Hypothalamus (tissue), 51 donors: ENCODE results near the gene HOXD11.

ENCODE experiments used
- DNase-seq, 51 donors: peaks; one replicate each; lab custom pipeline; 2025; lab: John Stamatoyannopoulos, UW

Gene HOXD11

DNA sequence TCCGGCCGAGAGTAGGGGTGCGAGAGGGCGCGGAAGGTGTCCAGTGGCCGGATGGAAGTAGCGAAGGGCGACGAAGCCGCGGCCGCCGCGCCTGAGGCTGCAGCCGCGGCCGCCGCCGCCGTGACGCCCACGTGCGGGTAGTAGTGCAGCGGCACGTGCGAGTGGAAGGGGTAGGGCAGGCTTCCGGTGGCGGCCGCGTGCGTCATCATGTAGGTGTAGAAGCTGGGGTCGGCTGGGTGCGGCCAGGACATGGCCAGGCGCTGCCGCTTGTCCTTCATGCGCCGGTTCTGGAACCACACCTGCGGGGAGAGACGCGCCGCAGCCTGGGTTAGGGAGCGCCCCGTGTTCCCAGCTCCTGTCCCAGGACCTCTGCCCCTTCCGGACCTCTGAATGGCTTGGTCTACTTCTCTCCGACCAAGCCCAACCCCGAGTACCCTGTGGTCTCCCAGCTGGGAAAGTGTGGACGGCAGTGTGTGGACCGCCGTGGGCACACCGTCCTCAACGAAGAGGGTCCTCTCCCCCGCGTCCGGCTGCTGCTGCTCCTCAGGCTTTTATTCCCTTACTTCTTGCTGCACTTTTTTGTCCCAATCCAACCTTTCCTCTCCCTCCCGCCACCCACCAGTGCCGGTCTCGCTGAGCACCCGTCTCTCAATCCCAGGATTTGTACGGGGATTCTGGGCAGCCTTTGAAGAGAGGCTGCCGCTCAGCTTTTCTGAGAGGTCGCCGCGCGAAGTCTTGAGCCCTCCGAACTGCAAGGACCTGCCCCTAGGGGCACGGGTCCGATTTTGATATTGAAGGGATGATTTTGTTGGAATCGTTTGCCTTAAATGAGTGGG, 26.3 kb upstream of the HOXD11 start:
- no peak for DNase-seq

DNA sequence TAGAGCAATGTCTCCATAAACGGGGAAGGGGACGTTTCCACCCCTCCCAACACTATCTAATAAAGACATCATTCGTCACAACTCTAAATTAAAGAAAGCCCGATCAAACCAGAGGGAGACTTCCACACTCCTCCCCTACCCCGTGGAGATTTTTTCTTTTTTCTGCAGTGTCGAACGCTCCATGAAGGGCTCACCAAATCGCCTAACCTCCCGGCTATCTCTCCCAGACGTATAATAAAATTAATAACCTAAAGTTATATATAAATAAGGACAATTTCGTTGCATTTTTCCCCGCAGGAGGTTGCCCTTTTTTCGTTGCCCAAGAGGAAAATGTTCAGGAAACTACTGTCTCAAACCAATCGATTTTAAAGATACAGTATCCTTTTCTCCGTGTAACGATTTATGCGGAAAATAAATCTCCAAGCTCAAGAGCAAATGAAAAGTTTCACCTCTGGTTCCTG, 25.7 kb upstream of the HOXD11 start:
- no peak for DNase-seq

DNA sequence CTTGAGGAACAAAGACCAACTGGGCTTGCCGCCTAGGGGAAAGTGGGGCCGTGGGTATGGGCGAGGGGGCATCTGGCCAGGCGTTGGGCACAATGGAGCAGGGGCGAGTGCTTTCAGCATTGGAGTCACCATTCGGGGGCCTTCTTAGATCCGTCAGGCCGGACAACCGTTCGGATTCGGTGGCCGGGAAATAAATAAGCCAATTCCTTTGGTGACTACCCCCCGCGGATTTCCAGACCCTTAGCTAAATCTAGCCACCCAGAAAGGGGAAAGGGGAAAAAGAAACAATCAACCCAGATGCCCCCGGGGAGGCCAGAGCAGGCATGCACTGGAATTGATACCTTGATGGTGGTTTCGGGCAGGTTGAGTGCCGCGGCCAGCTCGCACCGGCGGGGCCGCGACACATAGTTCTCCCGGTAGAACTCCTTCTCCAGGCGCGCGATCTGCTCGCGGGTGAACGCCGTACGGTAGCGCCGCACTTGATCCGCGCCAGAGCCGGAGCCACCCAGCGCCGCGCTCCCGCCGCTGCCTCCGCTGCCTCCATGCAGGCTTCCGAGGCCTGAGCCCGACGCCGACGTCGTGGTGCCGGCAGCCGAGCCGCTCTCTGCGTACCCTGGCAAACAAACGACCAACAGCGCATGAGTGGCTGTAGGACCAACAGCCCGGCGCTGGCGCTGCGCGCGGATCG, 25.1 kb upstream of the HOXD11 start:
- no peak for DNase-seq

DNA sequence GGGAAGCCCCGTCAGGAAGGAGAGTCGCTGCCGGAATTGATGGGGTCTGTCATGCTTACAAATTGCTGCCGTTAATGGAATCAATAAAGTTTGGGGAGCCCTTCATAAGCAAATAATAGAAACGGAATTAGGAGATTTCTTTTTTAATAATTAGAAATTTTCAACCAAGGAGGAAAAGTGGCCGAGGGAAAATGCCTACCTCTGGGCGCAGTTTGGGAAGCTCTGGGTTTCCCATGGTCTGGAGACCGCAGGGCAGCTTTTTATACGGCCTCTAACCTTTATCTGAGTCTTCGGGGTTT, 24.6 kb upstream of the HOXD11 start:
- DNase-seq, result no peak

- DNase-seq, result no peak
Observed at GRCh38 chr2:176082824-176083751, 24.0 kb upstream of the HOXD11 start.

DNA sequence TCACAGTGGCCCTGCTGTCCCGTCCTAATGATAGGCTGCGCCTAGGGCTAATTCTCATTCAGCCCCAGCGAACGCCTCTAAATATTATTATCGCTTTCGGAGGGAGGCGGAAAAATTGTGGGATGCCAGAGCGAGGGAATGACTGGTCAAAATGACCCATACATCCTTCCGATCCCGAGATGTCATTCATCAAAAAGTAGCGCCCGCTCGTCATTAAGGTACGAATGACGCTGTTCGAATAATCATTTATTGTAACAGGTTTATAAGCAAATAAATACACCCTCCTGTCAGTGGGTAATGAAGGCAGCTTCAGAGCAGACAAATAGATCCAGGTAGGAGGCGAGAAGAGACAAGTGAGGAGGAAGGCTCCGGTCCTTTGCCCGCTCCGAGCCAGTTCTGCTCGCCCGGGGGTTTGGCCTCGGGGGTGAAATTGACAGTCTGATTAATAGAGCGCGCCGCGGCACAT, 23.3 kb upstream of the HOXD11 start, which contains the start of gene EVX2:
TSS of gene EVX2 (minus strand) at position 167 of the 466 bp plus-strand sequence. CDS start 186 bp downstream, outside the sequence.
- DNase-seq, result no peak

DNA sequence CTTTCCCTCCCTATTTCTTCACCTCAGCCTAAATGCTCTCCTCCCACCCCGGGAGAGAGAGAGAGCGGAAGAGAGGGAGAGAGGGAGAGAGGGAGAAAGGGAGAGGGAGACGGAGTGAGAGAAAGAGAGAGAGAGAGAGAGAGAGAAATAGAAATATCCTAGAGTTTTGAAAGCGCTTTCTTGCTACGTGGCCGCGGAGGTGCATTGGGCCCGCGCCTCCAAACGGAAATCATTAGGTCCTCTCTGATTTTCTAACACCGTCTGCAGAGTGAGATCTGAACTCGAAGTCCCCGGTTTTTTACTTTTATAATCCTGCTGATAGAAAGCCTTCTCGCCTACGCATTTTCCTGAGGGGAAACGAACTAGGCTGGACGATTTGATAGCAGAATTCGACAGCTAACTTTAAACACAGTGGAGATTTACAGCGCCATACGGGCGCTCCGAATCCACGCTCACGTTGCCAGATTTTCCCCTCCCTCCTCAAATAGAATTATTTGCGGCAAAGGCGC, 22.4 kb upstream of the HOXD11 start:
- DNase-seq, result no peak

GRCh38 chr2:176085120-176085788, 21.8 kb upstream of the HOXD11 start:
- DNase-seq, result no peak

DNA sequence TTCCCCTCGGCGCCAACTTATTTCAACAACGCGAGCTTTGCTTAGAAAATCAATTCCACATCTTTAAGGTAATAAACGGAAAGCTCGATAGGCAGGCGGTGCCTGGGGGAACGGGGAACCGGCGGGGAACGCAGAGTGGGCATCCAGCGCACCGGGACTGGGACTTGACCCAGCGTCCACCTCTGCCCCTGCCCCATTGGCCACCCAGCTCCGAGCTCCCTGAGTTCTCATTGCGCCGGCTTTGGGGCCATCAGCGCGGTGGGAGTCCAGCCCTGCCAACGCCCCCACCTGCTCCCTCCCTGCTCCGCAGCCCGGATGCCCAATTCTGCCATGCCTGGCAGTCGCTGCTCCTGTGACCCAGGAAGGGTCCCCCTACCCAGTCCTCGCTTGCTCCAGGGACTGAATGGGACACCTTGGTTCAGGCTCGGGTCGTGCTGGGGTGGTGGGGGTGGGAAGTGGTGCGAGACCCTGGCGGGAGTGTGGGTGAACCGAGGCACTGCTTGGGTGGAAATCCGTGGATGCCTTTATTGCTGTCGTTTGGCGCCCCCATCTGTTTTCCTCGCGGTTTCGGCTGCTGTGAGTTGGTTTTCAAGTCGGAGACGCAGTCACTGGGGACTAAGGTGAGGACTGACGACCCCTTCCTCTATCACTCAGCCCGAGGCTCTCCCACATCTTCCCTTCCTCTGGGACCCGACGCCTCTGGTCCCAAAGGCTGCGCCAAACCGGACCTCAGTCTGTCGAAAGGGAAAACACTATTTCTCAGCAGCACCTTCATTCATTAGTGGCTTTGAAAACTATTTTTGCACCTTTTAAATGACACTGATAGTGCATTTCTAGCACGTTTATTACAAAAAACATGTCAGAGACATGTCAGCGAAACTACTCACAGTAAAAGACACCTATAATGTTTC, 21.0 kb upstream of the HOXD11 start:
- DNase-seq, result peak in 30 of 51 donors; percentile 2 to 67 (median 19)

DNA sequence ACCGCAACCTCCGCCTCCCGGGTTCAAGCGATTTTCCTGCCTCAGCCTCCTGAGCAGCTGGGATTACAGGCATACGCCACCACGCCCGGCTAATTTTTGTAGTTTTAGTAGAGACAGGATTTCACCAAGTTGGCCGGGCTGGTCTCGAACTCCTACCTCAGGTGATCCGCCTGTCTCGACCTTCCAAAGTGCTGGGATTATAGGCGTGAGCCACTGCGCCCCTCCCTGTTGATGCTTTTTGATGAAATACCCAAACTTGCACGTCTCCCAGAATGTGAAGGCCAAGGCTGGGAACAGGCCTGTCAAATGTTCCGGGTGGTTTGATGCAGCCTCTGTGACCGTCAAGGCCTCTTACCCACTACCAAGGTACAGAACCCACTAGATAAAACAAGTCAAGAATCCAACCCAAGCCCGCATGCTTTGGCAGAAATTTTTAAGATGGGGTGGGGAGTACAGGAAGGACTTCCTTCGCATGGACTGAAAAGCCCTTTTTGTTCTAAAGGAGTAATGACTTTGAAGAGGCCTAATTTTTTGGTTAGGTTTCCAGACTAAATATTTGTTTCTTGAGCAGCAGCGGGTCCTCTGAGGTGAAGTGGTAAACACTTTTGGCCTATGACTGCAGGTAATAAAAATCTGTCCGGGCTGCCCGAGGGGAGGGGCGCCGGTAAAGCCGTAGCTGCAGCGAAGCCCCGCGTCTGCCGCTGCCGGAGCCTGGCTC, 19.6 kb upstream of the HOXD11 start:
- no peak for DNase-seq

DNA sequence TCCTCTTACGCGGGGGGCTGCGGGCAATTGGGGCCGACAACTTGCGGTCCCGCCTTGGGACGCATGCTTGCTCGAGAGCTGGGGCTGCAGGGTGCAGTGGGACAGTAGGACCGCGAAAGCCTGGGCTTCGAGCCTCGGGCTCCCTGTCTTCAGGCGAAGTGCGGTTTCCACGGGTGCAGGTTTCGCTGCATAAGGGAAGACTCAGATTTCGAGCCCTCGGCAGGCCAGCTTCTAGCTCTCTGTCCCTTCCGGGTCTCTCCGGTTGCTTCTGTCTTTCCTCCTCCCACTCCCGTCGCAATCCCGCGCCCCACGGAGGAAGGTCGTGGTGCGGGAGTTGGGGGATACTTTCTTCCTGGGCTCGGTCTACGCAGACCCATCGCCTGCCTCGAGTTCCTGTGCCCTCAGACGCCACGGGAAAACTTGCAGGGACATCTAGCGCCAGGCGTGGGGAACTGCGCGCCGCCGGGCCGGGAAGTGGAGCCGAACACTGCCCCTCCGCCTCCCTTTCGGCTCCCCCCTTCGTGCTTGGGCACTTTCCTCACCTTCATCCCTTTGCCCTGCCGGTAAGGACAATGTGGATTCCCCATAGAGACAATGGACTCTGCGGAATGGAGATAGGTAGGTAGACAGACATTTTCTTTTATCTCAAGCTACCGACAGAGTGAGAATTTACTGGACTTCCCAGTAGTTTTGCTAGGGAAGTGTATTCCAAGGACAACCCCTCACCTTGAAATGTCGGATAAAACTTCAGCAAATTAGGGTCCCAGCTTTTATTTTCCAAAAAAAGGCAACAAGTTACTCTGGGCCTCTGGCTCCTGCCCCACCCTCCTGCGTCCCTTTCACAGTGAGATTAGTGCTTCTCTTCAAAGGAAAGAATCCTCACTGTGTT, 18.8 kb upstream of the HOXD11 start:
- DNase-seq, result peak in 26 of 51 donors; percentile 1 to 63 (median 9)

DNA sequence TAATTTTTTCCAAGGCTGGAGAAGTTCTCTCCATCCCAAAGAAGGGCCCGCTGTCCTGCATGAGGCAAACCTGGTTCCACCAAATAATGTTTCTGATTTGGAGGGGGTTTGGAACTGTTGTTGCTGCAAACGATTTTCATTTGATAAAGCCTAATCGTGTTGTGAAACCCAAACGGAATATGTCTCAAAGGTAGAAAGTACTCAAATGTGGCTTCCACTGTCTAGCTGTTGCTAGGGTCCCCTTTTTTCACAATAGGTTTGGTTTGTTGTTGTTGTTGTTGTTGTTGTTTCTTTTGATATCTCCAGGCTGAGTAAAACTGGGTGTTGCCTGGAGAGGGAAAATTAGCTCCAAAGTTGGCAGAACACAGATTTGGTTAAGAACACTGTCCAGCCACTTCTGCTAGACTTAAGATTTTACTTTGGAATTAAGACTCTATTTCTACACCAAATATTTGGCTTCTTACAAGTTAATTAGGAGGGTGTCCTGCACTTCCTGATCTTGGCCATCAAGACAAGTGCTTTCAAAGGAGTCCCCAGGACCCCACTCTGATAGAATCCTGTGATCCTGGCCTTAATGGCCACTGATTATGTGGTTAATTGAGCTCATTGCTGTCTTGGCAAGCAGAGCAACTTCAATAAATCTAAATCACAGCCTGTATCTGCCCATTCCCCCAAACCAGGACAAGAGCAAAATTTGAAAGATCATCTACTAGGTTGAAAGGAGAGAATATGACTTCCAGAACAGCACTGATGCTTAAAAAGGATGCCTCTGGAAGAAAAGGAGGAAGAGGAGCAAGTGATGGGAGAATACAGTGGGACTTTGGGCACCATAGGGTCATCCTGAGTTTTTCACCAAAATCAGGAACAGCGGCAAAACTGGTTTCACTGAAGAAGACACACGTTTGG, 17.9 kb upstream of the HOXD11 start:
- DNase-seq, result no peak

DNA sequence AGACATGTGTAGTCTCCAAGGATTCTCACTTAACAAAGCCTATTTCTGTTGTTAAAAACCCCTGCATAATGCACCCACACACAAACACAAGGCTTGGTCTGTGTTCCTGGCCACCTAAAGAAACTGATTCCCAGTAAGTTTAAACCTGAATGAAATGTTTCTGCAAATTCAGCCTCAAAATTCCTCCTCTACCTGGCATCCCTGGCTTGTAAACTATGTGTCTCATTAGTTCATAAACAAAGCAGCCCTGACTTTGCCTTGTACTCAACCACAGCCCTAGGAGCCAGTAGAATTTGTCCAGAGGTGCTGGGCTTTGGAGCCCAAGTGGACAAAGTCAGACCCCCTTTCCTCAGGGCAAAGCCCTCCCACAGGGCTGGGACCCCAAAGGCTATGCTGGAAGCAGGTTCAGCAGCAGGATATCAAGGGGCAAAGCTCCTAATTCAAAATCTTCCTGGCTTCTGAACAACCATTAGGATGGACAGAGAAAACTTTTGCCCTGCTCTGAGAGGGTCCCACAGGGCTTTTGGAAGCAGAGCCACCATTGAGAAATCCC, 17.2 kb upstream of the HOXD11 start:
- DNase-seq, result no peak

- DNase-seq, result no peak
Observed at GRCh38 chr2:176090862-176091261, 16.2 kb upstream of the HOXD11 start.

DNA sequence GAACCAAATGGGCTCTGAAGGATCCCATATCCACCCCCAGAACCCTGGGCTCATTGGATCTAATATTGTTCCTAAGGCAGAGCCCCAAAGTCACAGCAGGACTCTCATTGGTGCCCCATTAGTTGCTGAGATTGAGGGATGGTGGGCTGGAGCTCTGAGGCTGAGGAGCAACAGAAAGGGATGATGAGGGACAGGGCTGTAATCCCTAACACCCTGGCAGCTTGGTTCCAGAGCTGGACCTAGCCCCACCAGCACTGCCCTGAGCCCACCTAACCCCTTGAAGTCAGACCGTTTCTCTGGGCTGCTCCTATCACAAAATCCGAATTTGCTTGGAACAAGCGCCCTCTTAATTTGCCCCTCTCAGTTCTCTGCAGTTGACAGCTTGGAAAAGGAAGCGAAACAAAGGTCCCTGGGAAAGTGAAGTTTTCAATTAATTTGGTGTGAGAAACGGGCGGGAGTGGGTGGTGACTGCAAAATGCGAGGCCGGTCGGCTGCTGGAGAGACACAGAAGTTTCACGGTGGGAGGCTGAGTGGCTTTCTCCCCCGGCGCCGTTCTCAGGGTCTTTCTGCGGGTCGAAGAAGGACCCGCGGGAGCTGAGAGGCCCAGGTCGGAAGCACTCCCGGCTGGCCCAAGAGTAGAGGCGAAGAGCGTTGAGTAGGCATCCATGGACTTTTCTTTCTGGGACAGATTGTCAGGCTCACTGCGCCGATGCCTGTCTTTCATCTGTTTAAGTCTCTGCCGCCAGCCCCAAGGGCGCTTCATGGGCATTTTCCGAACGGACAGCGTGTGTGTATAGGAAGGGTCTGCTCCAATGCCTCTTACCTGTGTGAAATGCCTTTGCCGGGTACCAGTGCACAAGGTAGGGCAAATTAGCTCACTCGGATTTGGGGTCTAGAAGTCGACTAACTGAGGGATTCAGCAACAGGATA, 15.5 kb upstream of the HOXD11 start:
- no peak for DNase-seq
